ENCODE data around the gene CTRB1.
"Not testable (repeated sequence)": the region's sequence is repeated elsewhere in the genome, so short reads cannot be mapped to it uniquely, and the experiment has no call there.

Gene CTRB1

GRCh38 chr16:75222271-75222783, 3.5 kb downstream of the CTRB1 start:
- no peaks in the 10 kb centered on the region for H3K36me3 Mint-ChIP-seq (ENCODE audit: low read depth)
- no peak overlapping the region for H3K27ac Mint-ChIP-seq
- H3K4me3 Mint-ChIP-seq, result no peak overlapping the region
- H3K4me1 Mint-ChIP-seq, result peaks cover 18% of the 10 kb centered on the region
- no peaks in the 10 kb centered on the region for H3K9me3 Mint-ChIP-seq
- no peaks in the 10 kb centered on the region for H3K27me3 Mint-ChIP-seq (ENCODE audit: low read depth, poor library complexity)
- no peak for DNase-seq
- TF ChIP-seq, protein P1, sequence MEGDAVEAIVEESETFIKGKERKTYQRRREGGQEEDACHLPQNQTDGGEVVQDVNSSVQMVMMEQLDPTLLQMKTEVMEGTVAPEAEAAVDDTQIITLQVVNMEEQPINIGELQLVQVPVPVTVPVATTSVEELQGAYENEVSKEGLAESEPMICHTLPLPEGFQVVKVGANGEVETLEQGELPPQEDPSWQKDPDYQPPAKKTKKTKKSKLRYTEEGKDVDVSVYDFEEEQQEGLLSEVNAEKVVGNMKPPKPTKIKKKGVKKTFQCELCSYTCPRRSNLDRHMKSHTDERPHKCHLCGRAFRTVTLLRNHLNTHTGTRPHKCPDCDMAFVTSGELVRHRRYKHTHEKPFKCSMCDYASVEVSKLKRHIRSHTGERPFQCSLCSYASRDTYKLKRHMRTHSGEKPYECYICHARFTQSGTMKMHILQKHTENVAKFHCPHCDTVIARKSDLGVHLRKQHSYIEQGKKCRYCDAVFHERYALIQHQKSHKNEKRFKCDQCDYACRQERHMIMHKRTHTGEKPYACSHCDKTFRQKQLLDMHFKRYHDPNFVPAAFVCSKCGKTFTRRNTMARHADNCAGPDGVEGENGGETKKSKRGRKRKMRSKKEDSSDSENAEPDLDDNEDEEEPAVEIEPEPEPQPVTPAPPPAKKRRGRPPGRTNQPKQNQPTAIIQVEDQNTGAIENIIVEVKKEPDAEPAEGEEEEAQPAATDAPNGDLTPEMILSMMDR (IDR thresholded peaks at IDR 0.05), result no peak

DNA sequence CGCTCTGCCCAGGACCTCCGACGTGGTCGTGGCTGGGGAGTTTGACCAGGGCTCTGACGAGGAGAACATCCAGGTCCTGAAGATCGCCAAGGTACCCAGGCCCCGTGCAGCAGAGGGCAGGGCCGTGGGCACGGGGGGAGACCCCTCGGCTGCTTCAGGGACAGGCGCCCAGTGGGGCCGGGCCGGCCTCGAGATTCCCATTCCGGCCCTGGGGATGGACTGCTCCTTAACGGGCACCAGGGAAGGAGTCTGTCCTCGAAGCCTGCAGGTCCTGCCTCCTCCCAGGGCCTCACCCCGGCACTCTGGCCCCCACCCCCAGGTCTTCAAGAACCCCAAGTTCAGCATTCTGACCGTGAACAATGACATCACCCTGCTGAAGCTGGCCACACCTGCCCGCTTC, 4.3 kb downstream of the CTRB1 start:
- not testable (repeated sequence) for DNase-seq; H3K27ac Mint-ChIP-seq; H3K9me3 Mint-ChIP-seq; H3K27me3 Mint-ChIP-seq (ENCODE audit: low read depth, poor library complexity); H3K4me3 Mint-ChIP-seq; H3K36me3 Mint-ChIP-seq (ENCODE audit: low read depth)
- H3K4me1 Mint-ChIP-seq, result peaks cover 18% of the 10 kb centered on the region

- TF ChIP-seq, protein P1 (IDR thresholded peaks at IDR 0.05), result no peak
- no peak overlapping the region for H3K27ac Mint-ChIP-seq
- H3K36me3 Mint-ChIP-seq (ENCODE audit: low read depth), result no peaks in the 10 kb centered on the region
- no peak overlapping the region for H3K4me3 Mint-ChIP-seq
- H3K9me3 Mint-ChIP-seq, result no peaks in the 10 kb centered on the region
- H3K4me1 Mint-ChIP-seq, result peaks cover 13% of the 10 kb centered on the region
- DNase-seq, result no peak
- H3K27me3 Mint-ChIP-seq (ENCODE audit: low read depth, poor library complexity), result no peaks in the 10 kb centered on the region
These were observed 5.7 kb downstream of the CTRB1 start for GRCh38 chr16:75224306-75225082.

DNA sequence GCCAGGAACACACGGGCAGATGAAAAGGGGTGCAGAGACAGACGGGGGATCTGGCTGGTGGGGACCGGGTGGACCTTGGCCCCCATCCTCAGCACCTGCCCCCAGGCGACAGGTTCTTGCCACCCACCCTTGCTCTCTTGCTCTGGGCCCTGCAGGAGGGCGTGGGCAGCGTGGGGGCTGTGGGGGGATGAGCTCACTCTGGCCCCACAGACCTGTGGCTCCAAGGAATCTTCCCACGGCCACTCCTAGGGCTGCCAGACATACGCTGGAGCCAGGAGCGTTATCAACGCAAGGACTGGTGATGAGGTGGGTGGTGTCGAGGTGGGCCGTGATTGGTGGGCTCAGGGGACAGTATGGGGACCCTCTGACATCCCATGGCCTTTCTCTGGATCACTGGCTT, 6.3 kb downstream of the CTRB1 start:
- TF ChIP-seq, protein P1 (IDR thresholded peaks at IDR 0.05), result no peak
- Mint-ChIP-seq H3K36me3 (ENCODE audit: low read depth) (no peaks in the 10 kb centered on the region), H3K27ac (no peak overlapping the region), H3K27me3 (ENCODE audit: low read depth, poor library complexity) (no peaks in the 10 kb centered on the region), H3K4me3 (no peak overlapping the region), H3K9me3 (no peaks in the 10 kb centered on the region), H3K4me1 (peaks cover 13% of the 10 kb centered on the region)
- DNase-seq, result no peak

GRCh38 chr16:75225678-75226515, 7.1 kb downstream of the CTRB1 start:
- Mint-ChIP-seq H3K4me1 (peaks cover 13% of the 10 kb centered on the region), H3K9me3 (no peaks in the 10 kb centered on the region), H3K36me3 (ENCODE audit: low read depth) (peaks cover 5% of the 10 kb centered on the region), H3K27ac (no peak overlapping the region), H3K4me3 (no peak overlapping the region), H3K27me3 (ENCODE audit: low read depth, poor library complexity) (no peaks in the 10 kb centered on the region)
- TF ChIP-seq, protein P1 (IDR thresholded peaks at IDR 0.05), result no peak
- DNase-seq, result no peak

- Mint-ChIP-seq H3K9me3 (no peaks in the 10 kb centered on the region), H3K4me3 (no peak overlapping the region), H3K4me1 (peaks cover 13% of the 10 kb centered on the region), H3K27me3 (ENCODE audit: low read depth, poor library complexity) (no peaks in the 10 kb centered on the region), H3K36me3 (ENCODE audit: low read depth) (peaks cover 12% of the 10 kb centered on the region), H3K27ac (no peak overlapping the region)
- no peak for DNase-seq
- TF ChIP-seq, protein P1 (IDR thresholded peaks at IDR 0.05), result no peak
These were observed 8.0 kb downstream of the CTRB1 start for GRCh38 chr16:75226550-75227360.
